Measurements from ENCODE around the gene ITGB4. TPM values are rescaled to one million over a fixed set of nuclear protein-coding genes. Genes with fewer than 3 reads are reported as not detected.

Gene ITGB4
- total RNA-seq, 1 donor from 2014 or later, result 3.1 TPM

DNA sequence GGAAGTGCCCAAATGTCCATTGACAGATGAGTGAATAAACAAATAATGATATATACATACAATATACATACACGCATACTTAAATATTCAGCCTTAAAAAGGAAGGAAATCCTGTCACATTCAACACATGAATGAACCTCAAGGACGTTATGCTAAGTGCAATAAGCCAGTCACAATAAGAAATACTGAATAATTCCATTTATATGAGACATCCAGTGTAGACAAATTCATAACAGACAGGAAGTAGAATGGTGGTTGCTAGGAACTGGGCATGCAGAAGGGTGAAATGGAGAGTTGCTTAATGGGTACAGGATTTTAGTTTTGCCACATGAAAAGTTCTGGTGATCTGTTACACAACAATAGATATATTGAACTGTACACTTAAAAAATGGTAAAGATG is 8.8 kb upstream of the ITGB4 start:
- H3K27ac ChIP-seq (ENCODE audit: low read depth, low read length), result no peak overlapping the region
- no peak overlapping the region for H3K4me3 ChIP-seq (ENCODE audit: low read length in 3 of 3)
- no peak overlapping the region for H3K9ac ChIP-seq (ENCODE audit: low read depth in 1 of 3, low read length in 3 of 3)
- H3K4me1 ChIP-seq (ENCODE audit: control insufficient read depth in 3 of 3, insufficient read depth in 3 of 3, low read length in 3 of 3), result peaks cover 0 to 3% (median under 1%) of the 10 kb centered on the region in 3 donors
- H3K36me3 ChIP-seq (ENCODE audit: control insufficient read depth in 3 of 3, insufficient read depth in 3 of 3, low read length in 3 of 3), result peaks cover 6 to 13% (median 9%) of the 10 kb centered on the region in 3 donors
- peaks cover 0 to 3% (median 0%) of the 10 kb centered on the region in 3 donors for H3K27me3 ChIP-seq (ENCODE audit: control insufficient read depth in 3 of 3, insufficient read depth in 3 of 3, low read length in 3 of 3)
- no peaks in the 10 kb centered on the region for H3K9me3 ChIP-seq (ENCODE audit: control insufficient read depth in 3 of 3, low read length in 3 of 3)

DNA sequence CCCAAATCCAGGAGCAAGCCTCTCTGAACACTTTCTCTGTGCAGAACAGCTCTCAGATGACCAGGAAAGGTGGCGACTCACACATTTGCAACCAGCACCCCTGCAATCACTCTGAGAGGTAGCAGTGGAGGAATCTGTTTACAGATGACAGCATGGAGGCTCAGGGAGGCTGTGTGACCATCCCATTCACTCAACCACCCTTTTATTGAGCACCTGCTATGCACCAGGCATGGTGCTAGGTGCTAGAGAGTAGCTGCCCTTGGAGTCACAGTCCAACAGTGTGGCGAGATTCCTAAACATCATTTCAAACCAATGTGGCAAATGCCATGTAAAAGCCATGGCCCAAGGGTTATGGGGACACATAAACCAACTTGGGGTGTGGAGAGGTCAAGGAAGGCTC is 1.5 kb upstream of the ITGB4 start:
- Histone ChIP-seq H3K4me3 (ENCODE audit: low read length in 3 of 3) (no peak overlapping the region), H3K9ac (ENCODE audit: low read depth in 1 of 3, low read length in 3 of 3) (no peak overlapping the region), H3K27me3 (ENCODE audit: control insufficient read depth in 3 of 3, insufficient read depth in 3 of 3, low read length in 3 of 3) (peaks cover 29 to 37% (median 36%) of the 10 kb centered on the region in 3 donors), H3K9me3 (ENCODE audit: control insufficient read depth in 3 of 3, low read length in 3 of 3) (no peaks in the 10 kb centered on the region), H3K36me3 (ENCODE audit: control insufficient read depth in 3 of 3, insufficient read depth in 3 of 3, low read length in 3 of 3) (no peaks in the 10 kb centered on the region), H3K27ac (ENCODE audit: low read depth, low read length) (no peak overlapping the region), H3K4me1 (ENCODE audit: control insufficient read depth in 3 of 3, insufficient read depth in 3 of 3, low read length in 3 of 3) (peaks cover 0 to 9% (median 5%) of the 10 kb centered on the region in 3 donors)

- Histone ChIP-seq H3K9me3 (ENCODE audit: control insufficient read depth in 3 of 3, low read length in 3 of 3) (no peaks in the 10 kb centered on the region), H3K36me3 (ENCODE audit: control insufficient read depth in 3 of 3, insufficient read depth in 3 of 3, low read length in 3 of 3) (no peaks in the 10 kb centered on the region), H3K4me3 (ENCODE audit: low read length in 3 of 3) (peak overlapping the region; percentile 9 to 30 (median 29)), H3K9ac (ENCODE audit: low read depth in 1 of 3, low read length in 3 of 3) (peak overlapping the region in 1 of 3 donors; percentile 66), H3K4me1 (ENCODE audit: control insufficient read depth in 3 of 3, insufficient read depth in 3 of 3, low read length in 3 of 3) (peaks cover 0 to 9% (median 5%) of the 10 kb centered on the region in 3 donors), H3K27me3 (ENCODE audit: control insufficient read depth in 3 of 3, insufficient read depth in 3 of 3, low read length in 3 of 3) (peaks cover 32 to 37% (median 33%) of the 10 kb centered on the region in 3 donors), H3K27ac (ENCODE audit: low read depth, low read length) (no peak overlapping the region)
These were observed 278 bp downstream of the ITGB4 start for GRCh38 chr17:75721463-75722011.

GRCh38 chr17:75722076-75722475 is 817 bp downstream of the ITGB4 start:
- Histone ChIP-seq H3K4me3 (ENCODE audit: low read length in 3 of 3) (peak overlapping the region in 1 of 3 donors; percentile 30), H3K27me3 (ENCODE audit: control insufficient read depth in 3 of 3, insufficient read depth in 3 of 3, low read length in 3 of 3) (peaks cover 32 to 37% (median 33%) of the 10 kb centered on the region in 3 donors), H3K9me3 (ENCODE audit: control insufficient read depth in 3 of 3, low read length in 3 of 3) (no peaks in the 10 kb centered on the region), H3K36me3 (ENCODE audit: control insufficient read depth in 3 of 3, insufficient read depth in 3 of 3, low read length in 3 of 3) (no peaks in the 10 kb centered on the region), H3K9ac (ENCODE audit: low read depth in 1 of 3, low read length in 3 of 3) (no peak overlapping the region), H3K27ac (ENCODE audit: low read depth, low read length) (no peak overlapping the region), H3K4me1 (ENCODE audit: control insufficient read depth in 3 of 3, insufficient read depth in 3 of 3, low read length in 3 of 3) (peaks cover 0 to 9% (median 5%) of the 10 kb centered on the region in 3 donors)

- no peak overlapping the region for H3K27ac ChIP-seq (ENCODE audit: low read depth, low read length)
These were observed 1.4 kb downstream of the ITGB4 start for GRCh38 chr17:75722542-75723095.

DNA sequence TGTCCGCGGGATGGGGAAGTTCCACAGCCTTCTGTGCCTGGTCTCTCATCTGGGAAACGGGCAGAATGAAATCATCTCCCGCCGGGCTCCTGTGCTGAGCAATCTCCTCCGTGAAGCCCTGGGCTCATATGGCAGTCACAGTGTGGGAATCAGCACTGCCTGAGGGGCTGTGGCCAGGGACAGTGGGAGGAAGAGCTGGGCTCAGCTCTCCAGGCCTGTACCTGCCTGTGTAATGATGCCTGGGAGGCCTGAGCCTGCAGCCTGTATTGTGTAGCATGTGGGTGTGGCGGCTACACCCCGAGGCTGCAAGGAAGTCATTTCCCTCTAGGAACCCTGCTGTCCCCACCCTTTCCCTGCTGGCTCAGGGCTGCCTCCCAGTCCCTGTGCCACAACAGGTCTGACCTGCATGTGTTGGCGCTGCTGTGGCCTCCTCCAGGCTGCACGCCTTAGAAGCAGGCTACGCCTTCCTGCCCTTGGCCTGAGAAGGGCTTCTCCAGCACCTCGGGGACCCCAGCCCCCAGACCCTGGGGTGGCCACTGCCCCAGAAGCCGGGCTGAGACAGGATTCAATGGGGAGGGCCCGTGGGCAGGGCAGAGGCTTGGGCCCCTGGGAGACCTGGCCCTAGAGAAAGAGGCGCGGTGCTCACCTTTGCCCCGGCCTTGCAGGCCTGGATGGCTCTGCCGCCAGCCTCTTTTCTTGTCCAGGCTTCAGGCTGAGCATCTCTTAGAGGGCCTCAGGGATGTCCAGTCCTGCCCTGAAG is 2.1 kb downstream of the ITGB4 start:
- no peak overlapping the region for H3K9ac ChIP-seq (ENCODE audit: low read depth in 1 of 3, low read length in 3 of 3)
- H3K27ac ChIP-seq (ENCODE audit: low read depth, low read length), result no peak overlapping the region
- peaks cover 32 to 37% (median 33%) of the 10 kb centered on the region in 3 donors for H3K27me3 ChIP-seq (ENCODE audit: control insufficient read depth in 3 of 3, insufficient read depth in 3 of 3, low read length in 3 of 3)
- peaks cover 0 to 9% (median 5%) of the 10 kb centered on the region in 3 donors for H3K4me1 ChIP-seq (ENCODE audit: control insufficient read depth in 3 of 3, insufficient read depth in 3 of 3, low read length in 3 of 3)
- no peaks in the 10 kb centered on the region for H3K9me3 ChIP-seq (ENCODE audit: control insufficient read depth in 3 of 3, low read length in 3 of 3)
- H3K36me3 ChIP-seq (ENCODE audit: control insufficient read depth in 3 of 3, insufficient read depth in 3 of 3, low read length in 3 of 3), result no peaks in the 10 kb centered on the region
- no peak overlapping the region for H3K4me3 ChIP-seq (ENCODE audit: low read length in 3 of 3)

More at GRCh38 chr17:75722542-75723095, 1.4 kb downstream of the ITGB4 start:
- H3K27me3 ChIP-seq (ENCODE audit: control insufficient read depth in 3 of 3, insufficient read depth in 3 of 3, low read length in 3 of 3), result peaks cover 32 to 37% (median 33%) of the 10 kb centered on the region in 3 donors
- H3K4me3 ChIP-seq (ENCODE audit: low read length in 3 of 3), result peak overlapping the region in 1 of 3 donors; percentile 30
- peaks cover 0 to 9% (median 5%) of the 10 kb centered on the region in 3 donors for H3K4me1 ChIP-seq (ENCODE audit: control insufficient read depth in 3 of 3, insufficient read depth in 3 of 3, low read length in 3 of 3)
- no peaks in the 10 kb centered on the region for H3K9me3 ChIP-seq (ENCODE audit: control insufficient read depth in 3 of 3, low read length in 3 of 3)
- no peaks in the 10 kb centered on the region for H3K36me3 ChIP-seq (ENCODE audit: control insufficient read depth in 3 of 3, insufficient read depth in 3 of 3, low read length in 3 of 3)
- no peak overlapping the region for H3K9ac ChIP-seq (ENCODE audit: low read depth in 1 of 3, low read length in 3 of 3)

- Histone ChIP-seq H3K27ac (ENCODE audit: low read depth, low read length) (no peak overlapping the region), H3K27me3 (ENCODE audit: control insufficient read depth in 3 of 3, insufficient read depth in 3 of 3, low read length in 3 of 3) (peaks cover 30 to 33% (median 32%) of the 10 kb centered on the region in 3 donors), H3K9me3 (ENCODE audit: control insufficient read depth in 3 of 3, low read length in 3 of 3) (no peaks in the 10 kb centered on the region), H3K36me3 (ENCODE audit: control insufficient read depth in 3 of 3, insufficient read depth in 3 of 3, low read length in 3 of 3) (no peaks in the 10 kb centered on the region), H3K4me1 (ENCODE audit: control insufficient read depth in 3 of 3, insufficient read depth in 3 of 3, low read length in 3 of 3) (peaks cover 0 to 9% (median 5%) of the 10 kb centered on the region in 3 donors), H3K4me3 (ENCODE audit: low read length in 3 of 3) (no peak overlapping the region), H3K9ac (ENCODE audit: low read depth in 1 of 3, low read length in 3 of 3) (no peak overlapping the region)
These were observed 3.1 kb downstream of the ITGB4 start for GRCh38 chr17:75724016-75725003.

DNA sequence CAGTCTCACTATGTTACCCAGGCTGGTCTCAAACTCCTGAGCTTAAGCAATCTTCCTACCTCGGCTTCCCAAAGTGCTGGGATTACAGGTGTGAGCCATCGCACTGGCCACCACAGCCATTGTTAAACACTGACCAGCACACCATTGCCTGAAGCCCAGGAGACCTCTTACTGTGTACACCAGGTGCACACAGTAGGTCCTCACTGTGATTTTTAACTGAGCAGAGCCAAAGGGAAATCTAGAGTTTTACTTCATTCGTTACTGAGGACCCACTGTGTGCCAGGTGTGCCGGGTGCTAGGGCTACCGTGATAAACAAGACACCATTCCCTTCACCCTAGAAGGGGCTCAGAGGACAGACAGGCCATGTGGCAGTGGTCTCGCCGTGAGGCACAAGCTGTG is 4.2 kb downstream of the ITGB4 start:
- no peaks in the 10 kb centered on the region for H3K36me3 ChIP-seq (ENCODE audit: control insufficient read depth in 3 of 3, insufficient read depth in 3 of 3, low read length in 3 of 3)
- no peaks in the 10 kb centered on the region for H3K9me3 ChIP-seq (ENCODE audit: control insufficient read depth in 3 of 3, low read length in 3 of 3)
- no peak overlapping the region for H3K4me3 ChIP-seq (ENCODE audit: low read length in 3 of 3)
- no peak overlapping the region for H3K27ac ChIP-seq (ENCODE audit: low read depth, low read length)
- H3K9ac ChIP-seq (ENCODE audit: low read depth in 1 of 3, low read length in 3 of 3), result no peak overlapping the region
- peaks cover 0 to 8% (median 5%) of the 10 kb centered on the region in 3 donors for H3K4me1 ChIP-seq (ENCODE audit: control insufficient read depth in 3 of 3, insufficient read depth in 3 of 3, low read length in 3 of 3)
- H3K27me3 ChIP-seq (ENCODE audit: control insufficient read depth in 3 of 3, insufficient read depth in 3 of 3, low read length in 3 of 3), result peaks cover 18 to 23% (median 22%) of the 10 kb centered on the region in 3 donors

GRCh38 chr17:75727391-75727790 is 6.1 kb downstream of the ITGB4 start:
- Histone ChIP-seq H3K27me3 (ENCODE audit: control insufficient read depth in 3 of 3, insufficient read depth in 3 of 3, low read length in 3 of 3) (peaks cover under 1 to 7% (median 7%) of the 10 kb centered on the region in 3 donors), H3K4me3 (ENCODE audit: low read length in 3 of 3) (no peak overlapping the region), H3K36me3 (ENCODE audit: control insufficient read depth in 3 of 3, insufficient read depth in 3 of 3, low read length in 3 of 3) (no peaks in the 10 kb centered on the region), H3K9ac (ENCODE audit: low read depth in 1 of 3, low read length in 3 of 3) (no peak overlapping the region), H3K9me3 (ENCODE audit: control insufficient read depth in 3 of 3, low read length in 3 of 3) (no peaks in the 10 kb centered on the region), H3K27ac (ENCODE audit: low read depth, low read length) (no peak overlapping the region), H3K4me1 (ENCODE audit: control insufficient read depth in 3 of 3, insufficient read depth in 3 of 3, low read length in 3 of 3) (peaks cover 0 to 3% (median 0%) of the 10 kb centered on the region in 3 donors)
